ENCODE data around the gene GABRE.

DNA sequence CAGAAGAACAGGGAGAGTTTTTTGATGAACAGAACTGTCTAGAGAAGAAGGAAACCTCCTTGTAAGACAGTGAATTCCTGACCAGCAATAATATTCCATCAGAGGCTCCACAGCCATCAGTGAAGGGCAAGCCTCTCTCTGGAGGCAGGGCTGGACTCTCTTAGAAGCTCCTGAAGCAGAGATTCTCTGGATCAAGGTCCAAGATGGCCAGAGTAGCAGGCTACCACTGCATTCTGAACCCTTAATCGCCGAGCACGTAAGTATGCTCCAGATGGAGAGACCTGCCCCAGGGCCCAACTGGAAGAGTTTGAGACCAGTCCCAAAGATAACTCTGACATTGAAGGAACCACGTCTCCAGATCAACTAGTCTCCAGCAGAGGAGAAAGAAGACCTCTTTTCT, 16.4 kb downstream of the GABRE start:
- TF ChIP-seq, protein P1, sequence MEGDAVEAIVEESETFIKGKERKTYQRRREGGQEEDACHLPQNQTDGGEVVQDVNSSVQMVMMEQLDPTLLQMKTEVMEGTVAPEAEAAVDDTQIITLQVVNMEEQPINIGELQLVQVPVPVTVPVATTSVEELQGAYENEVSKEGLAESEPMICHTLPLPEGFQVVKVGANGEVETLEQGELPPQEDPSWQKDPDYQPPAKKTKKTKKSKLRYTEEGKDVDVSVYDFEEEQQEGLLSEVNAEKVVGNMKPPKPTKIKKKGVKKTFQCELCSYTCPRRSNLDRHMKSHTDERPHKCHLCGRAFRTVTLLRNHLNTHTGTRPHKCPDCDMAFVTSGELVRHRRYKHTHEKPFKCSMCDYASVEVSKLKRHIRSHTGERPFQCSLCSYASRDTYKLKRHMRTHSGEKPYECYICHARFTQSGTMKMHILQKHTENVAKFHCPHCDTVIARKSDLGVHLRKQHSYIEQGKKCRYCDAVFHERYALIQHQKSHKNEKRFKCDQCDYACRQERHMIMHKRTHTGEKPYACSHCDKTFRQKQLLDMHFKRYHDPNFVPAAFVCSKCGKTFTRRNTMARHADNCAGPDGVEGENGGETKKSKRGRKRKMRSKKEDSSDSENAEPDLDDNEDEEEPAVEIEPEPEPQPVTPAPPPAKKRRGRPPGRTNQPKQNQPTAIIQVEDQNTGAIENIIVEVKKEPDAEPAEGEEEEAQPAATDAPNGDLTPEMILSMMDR (conservative IDR thresholded peaks at IDR 0.05; ENCODE audit: low read depth, low read length), result no peak
- TF ChIP-seq EZH2 (IDR thresholded peaks at IDR 0.05; ENCODE audit: borderline replicate concordance, low read depth, low read length, poor library complexity, severe bottlenecking), result no peak

Measured in A673 (cell line).